H1 (cell line): ENCODE measurements around the gene SH3RF3. TPM values are rescaled to one million over a fixed set of nuclear protein-coding genes. Genes with fewer than 3 reads are reported as not detected.

ENCODE experiments used
- CTCF ChIA-PET: fragments of 300-600 bp; sonication (Branson Sonifier 250); formaldehyde crosslinking; loops from one replicate; lab custom pipeline; 2021; ENCODE audit not compliant: partially characterized antibody; lab: Charles Lee
- POLR2A ChIA-PET: fragments of 300-600 bp; sonication (Branson Sonifier 250); formaldehyde crosslinking; loops from one replicate; lab custom pipeline; 2021; ENCODE audit warnings: inconsistent platforms; ENCODE audit not compliant: partially characterized antibody; lab: Charles Lee
- DNase-seq, 2 experiments: peaks; one replicate each; pipeline versions ENCODE4 v3.0.0 to v3.0.0-alpha.2; 2010 to 2022; ENCODE audit warnings: low spot score in 2 of 2, low read depth in 1 of 2, mixed read lengths in 1 of 2
- FAIRE-seq: peaks from 2 replicates; lab custom pipeline; 2011; peaks lifted over from hg19 to GRCh38; lab: Jason Lieb, UNC
- H2AFZ ChIP-seq: 2 replicates; pipeline ENCODE4 v1.8.1; 2012; ENCODE audit warnings: low read length, inconsistent platforms
- H2AK5ac ChIP-seq: 2 replicates; pipeline ENCODE4 v1.6.1; 2013; ENCODE audit warnings: low read depth, low read length
- H2BK120ac ChIP-seq: replicated peaks from 2 replicates; pipeline ENCODE3; 2013; ENCODE audit warnings: low read depth, low read length, inconsistent platforms
- H2BK12ac ChIP-seq: 2 replicates; pipeline ENCODE4 v1.6.1; 2013; ENCODE audit warnings: low read depth, low read length
- H2BK15ac ChIP-seq: 2 replicates; pipeline ENCODE4 v1.6.1; 2013; ENCODE audit warnings: low read length
- H2BK20ac ChIP-seq: 2 replicates; pipeline ENCODE4 v1.6.1; 2013; ENCODE audit warnings: low read length
- H2BK5ac ChIP-seq: 2 replicates; pipeline ENCODE4 v1.6.1; 2013; ENCODE audit warnings: low read depth, low read length
- H3K14ac ChIP-seq: 2 replicates; pipeline ENCODE4 v1.6.1; 2013; ENCODE audit warnings: inconsistent platforms; ENCODE audit not compliant: insufficient read length
- H3K18ac ChIP-seq: 2 replicates; pipeline ENCODE4 v1.6.1; 2013; ENCODE audit warnings: low read length; ENCODE audit errors: extremely low read depth
- H3K23ac ChIP-seq: 2 replicates; pipeline ENCODE4 v1.6.1; 2013; ENCODE audit warnings: inconsistent platforms; ENCODE audit not compliant: insufficient read length
- H3K23me2 ChIP-seq: 2 replicates; pipeline ENCODE4 v1.6.1; 2013; ENCODE audit warnings: low read depth, low read length
- H3K27ac ChIP-seq: 2 replicates; pipeline ENCODE4 v1.6.1; 2011; ENCODE audit warnings: low read depth, low read length, inconsistent platforms
- H3K27me3 ChIP-seq, 4 experiments: replicated peaks in 1 of 4; 1 replicate in 1 of 4; 2 replicates in 3 of 4; pipeline versions ENCODE4 v1.6.1 to v1.8.1; 2011 to 2013; ENCODE audit warnings: low read length in 3 of 4, mild to moderate bottlenecking in 3 of 4, inconsistent platforms in 2 of 4, mixed read lengths in 2 of 4, moderate library complexity in 1 of 4; ENCODE audit not compliant: control insufficient read depth in 3 of 4, insufficient read depth in 3 of 4; ENCODE audit errors: extremely low read depth in 1 of 4
- H3K36me3 ChIP-seq, 4 experiments: 2 replicates each; pipeline versions ENCODE4 v1.6.1 to v1.8.1; 2011 to 2013; ENCODE audit warnings: mild to moderate bottlenecking in 4 of 4, low read length in 3 of 4, moderate library complexity in 2 of 4, control low read depth in 1 of 4, inconsistent platforms in 1 of 4; ENCODE audit not compliant: insufficient read depth in 4 of 4, control insufficient read depth in 2 of 4
- H3K4ac ChIP-seq: replicated peaks from 2 replicates; pipeline ENCODE3; 2013; ENCODE audit warnings: low read length, low read depth, mixed read lengths, inconsistent platforms; ENCODE audit not compliant: insufficient read length
- H3K4me1 ChIP-seq, 4 experiments: replicated peaks in 1 of 4; 1 replicate in 1 of 4; 2 replicates in 3 of 4; pipeline versions ENCODE4 v1.6.1 to v1.8.1; 2011 to 2013; ENCODE audit warnings: low read length in 3 of 4, inconsistent platforms in 2 of 4, mixed read lengths in 1 of 4; ENCODE audit not compliant: insufficient read depth in 4 of 4, control insufficient read depth in 3 of 4
- H3K4me2 ChIP-seq, 2 experiments: 2 replicates each; pipeline versions ENCODE4 v1.6.1 to v1.8.1; 2011 to 2013; ENCODE audit warnings: low read depth in 2 of 2, low read length in 2 of 2, control low read depth in 1 of 2, inconsistent platforms in 1 of 2, mild to moderate bottlenecking in 1 of 2; ENCODE audit not compliant: insufficient read depth in 1 of 2
- H3K4me3 ChIP-seq, 4 experiments: fragments of 200-600, 300-600 bp in 1 of 4; sonication (generic), shearing (Covaris generic), sonication (Bioruptor Twin) in 1 of 4; 2 replicates each; pipeline versions ENCODE4 v1.5.1 to v1.8.1; 2011 to 2016; ENCODE audit warnings: low read length in 4 of 4, low read depth in 3 of 4, control low read depth in 2 of 4, inconsistent platforms in 2 of 4, mild to moderate bottlenecking in 2 of 4, mixed read lengths in 1 of 4, moderate library complexity in 1 of 4; ENCODE audit not compliant: insufficient read depth in 2 of 4; ENCODE audit errors: extremely low read depth in 1 of 4
- H3K56ac ChIP-seq: replicated peaks from 2 replicates; pipeline ENCODE3; 2013; ENCODE audit warnings: low read depth, mild to moderate bottlenecking, mixed read lengths, low read length, inconsistent platforms; ENCODE audit not compliant: insufficient read length
- H3K79me1 ChIP-seq: 2 replicates; pipeline ENCODE4 v1.6.1; 2013; ENCODE audit warnings: low read depth, low read length, control low read depth
- H3K79me2 ChIP-seq, 2 experiments: 2 replicates each; pipeline versions ENCODE4 v1.6.1 to v1.8.1; 2012 to 2013; ENCODE audit warnings: low read length in 2 of 2, mild to moderate bottlenecking in 2 of 2, inconsistent platforms in 1 of 2; ENCODE audit not compliant: insufficient read depth in 2 of 2, control insufficient read depth in 1 of 2
- H3K9ac ChIP-seq, 4 experiments: replicated peaks in 1 of 4; 1 replicate in 1 of 4; 2 replicates in 3 of 4; pipeline versions ENCODE4 v1.6.1 to v1.8.1; 2011 to 2013; ENCODE audit warnings: low read depth in 3 of 4, low read length in 3 of 4, control low read depth in 2 of 4, mild to moderate bottlenecking in 2 of 4, moderate library complexity in 2 of 4, inconsistent platforms in 1 of 4; ENCODE audit errors: extremely low read depth in 1 of 4
- H3K9me3 ChIP-seq, 2 experiments: 2 replicates each; pipeline versions ENCODE4 v1.6.1 to v1.8.1; 2012 to 2013; ENCODE audit warnings: mild to moderate bottlenecking in 2 of 2, moderate library complexity in 2 of 2, control low read depth in 1 of 2, inconsistent platforms in 1 of 2, low read depth in 1 of 2, low read length in 1 of 2, mixed read lengths in 1 of 2; ENCODE audit not compliant: insufficient read depth in 2 of 2
- H4K20me1 ChIP-seq, 2 experiments: replicated peaks in 1 of 2; 2 replicates each; pipeline versions ENCODE3 to v1.8.1; 2011 to 2013; ENCODE audit warnings: inconsistent platforms in 2 of 2, low read length in 2 of 2, mild to moderate bottlenecking in 1 of 2; ENCODE audit not compliant: insufficient read depth in 2 of 2, control insufficient read depth in 1 of 2
- H4K5ac ChIP-seq: 2 replicates; pipeline ENCODE4 v1.6.1; 2013; ENCODE audit warnings: low read length, low read depth, mixed read lengths, inconsistent platforms; ENCODE audit not compliant: insufficient read length
- H4K8ac ChIP-seq: 2 replicates; pipeline ENCODE4 v1.8.0; 2013; ENCODE audit warnings: mild to moderate bottlenecking, moderate library complexity, low read length, inconsistent platforms; ENCODE audit not compliant: insufficient read depth; ENCODE audit errors: extremely low read depth
- H4K91ac ChIP-seq: replicated peaks from 2 replicates; pipeline ENCODE3; 2013; ENCODE audit warnings: low read length, mixed read lengths, inconsistent platforms; ENCODE audit not compliant: insufficient read length
- BACH1 ChIP-seq: IDR thresholded peaks from 2 replicates; pipeline ENCODE4 v1.6.1; 2012; ENCODE audit warnings: low read length, improper control_type of control experiment
- BRCA1 ChIP-seq: IDR thresholded peaks from 2 replicates; pipeline ENCODE4 v1.6.1; 2012; ENCODE audit warnings: low read depth, low read length, improper control_type of control experiment
- CREB1 ChIP-seq: IDR thresholded peaks from 2 replicates; pipeline ENCODE4 v1.6.1; 2012; ENCODE audit warnings: inconsistent platforms
- FOSL1 ChIP-seq: IDR thresholded peaks from 2 replicates; pipeline ENCODE4 v1.6.1; 2011; ENCODE audit warnings: mild to moderate bottlenecking, low read depth, low read length, moderate library complexity; ENCODE audit not compliant: insufficient read depth
- GABPA ChIP-seq: IDR thresholded peaks from 2 replicates; pipeline ENCODE4 v1.6.1; 2011; ENCODE audit warnings: mild to moderate bottlenecking, low read length, moderate library complexity, borderline replicate concordance; ENCODE audit not compliant: insufficient read depth
- JUN ChIP-seq: IDR thresholded peaks from 2 replicates; pipeline ENCODE4 v1.6.1; 2011; ENCODE audit warnings: low read depth, mild to moderate bottlenecking, improper control_type of control experiment, low read length
- PHF8 ChIP-seq: fragments of 200-600 bp; sonication (generic); conservative IDR thresholded peaks from 2 replicates; pipeline ENCODE4 v1.7.1; 2012; ENCODE audit warnings: low read depth, mild to moderate bottlenecking, inconsistent platforms, low read length, moderate library complexity
- POLR2A ChIP-seq, 2 experiments: IDR thresholded peaks; 1 replicate in 1 of 2; 2 replicates in 1 of 2; pipeline ENCODE4 v1.6.1; 2011; ENCODE audit warnings: low read depth in 2 of 2, low read length in 2 of 2, mild to moderate bottlenecking in 2 of 2; ENCODE audit errors: control extremely low read depth in 1 of 2
- RAD21 ChIP-seq, 2 experiments: IDR thresholded peaks in 1 of 2; conservative IDR thresholded peaks in 1 of 2; 2 replicates each; pipeline ENCODE4 v1.6.1; 2011; ENCODE audit warnings: low read depth in 2 of 2, low read length in 2 of 2, improper control_type of control experiment in 1 of 2, inconsistent platforms in 1 of 2, mild to moderate bottlenecking in 1 of 2, moderate library complexity in 1 of 2
- RFX5 ChIP-seq: IDR thresholded peaks from 2 replicates; pipeline ENCODE4 v1.6.1; 2011; ENCODE audit warnings: low read depth, low read length, improper control_type of control experiment, borderline replicate concordance
- TAF1 ChIP-seq: IDR thresholded peaks from 2 replicates; pipeline ENCODE4 v1.6.1; 2011; ENCODE audit warnings: mild to moderate bottlenecking, low read depth, low read length
- TBP ChIP-seq: IDR thresholded peaks from 2 replicates; pipeline ENCODE4 v1.6.1; 2011; ENCODE audit warnings: low read depth, low read length, improper control_type of control experiment
- TEAD4 ChIP-seq: IDR thresholded peaks from 2 replicates; pipeline ENCODE4 v1.6.1; 2012; ENCODE audit warnings: low read depth, low read length, inconsistent platforms, mixed read lengths
- ZNF274 ChIP-seq: IDR thresholded peaks from 2 replicates; pipeline ENCODE4 v1.7.0; 2012; ENCODE audit warnings: low read length, borderline replicate concordance; ENCODE audit errors: extremely low read depth
- WGBS, 2 experiments: shearing (Covaris generic) in 1 of 2; methylation state at CpG; one replicate each; pipeline versions ENCODE4 v1.1.6 to v1.1.7; 2013 to 2015; ENCODE audit warnings: low lambda C conversion rate in 2 of 2, mixed read lengths in 2 of 2, inconsistent platforms in 1 of 2, low coverage in 1 of 2, missing lambda C conversion rate in 1 of 2; ENCODE audit not compliant: insufficient replicate concordance in 2 of 2, insufficient coverage in 1 of 2, insufficient read length in 1 of 2; ENCODE audit errors: extremely low coverage in 1 of 2, missing lambda C conversion rate in 1 of 2; 5-methylcytosine and 5-hydroxymethylcytosine counted together
- polyA plus RNA-seq, 7 experiments: library from polyadenylated mRNA; depleted of rRNA in 3 of 7; stranded (reverse) in 5 of 7; unstranded in 2 of 7; fragments of >200 nt in 5 of 7; fragments of 200-250 nt in 2 of 7; gene quantifications; 1 replicate in 5 of 7; 2 replicates in 1 of 7; 4 replicates in 1 of 7; pipeline versions ENCODE4 v1.2.1 to v1.2.3, GENCODE V29; 2011 to 2013; ENCODE audit warnings: missing spikeins in 2 of 7, mixed read lengths in 2 of 7
- total RNA-seq: library from RNA; stranded (reverse); fragmentation: NEBNext Ultra II Directional; extraction: Animal tissue kit (Norgen Biotek cat#: 25700); gene quantifications from 2 replicates; pipeline ENCODE4 v1.2.1, GENCODE V29; 2021
- TF ChIP-seq, protein P1 (sequence below): IDR thresholded peaks from 2 replicates; pipeline ENCODE4 v1.6.1; 2012; ENCODE audit warnings: inconsistent platforms

Gene SH3RF3
- total and polyA plus RNA-seq, 2 of the 8 experiments (the other 6 are each of a cell fraction or from before 2014, with no cell fraction given), result 0.11 to 0.65 TPM

DNA sequence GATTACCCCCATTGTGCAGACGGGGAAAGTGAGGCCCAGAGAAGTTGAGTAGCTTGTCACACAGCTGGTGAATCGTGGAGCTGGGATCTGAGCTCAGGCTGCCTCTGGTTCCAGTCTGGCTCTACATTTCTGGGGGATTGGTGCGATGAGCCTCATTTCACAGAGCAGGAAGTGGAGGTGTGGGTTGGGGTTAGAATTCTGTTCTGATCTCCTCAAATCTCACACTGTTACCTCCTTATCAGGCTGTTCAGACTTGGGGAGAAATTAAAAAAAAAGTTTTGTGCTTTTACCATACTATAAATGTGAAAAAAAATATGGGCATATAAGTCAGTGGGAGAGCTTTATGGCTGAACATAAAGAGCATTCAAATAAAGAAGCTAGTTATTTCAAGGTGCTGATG is 21.6 kb downstream of the SH3RF3 start:
- H3K4ac ChIP-seq, result no peak overlapping the region
- no peak overlapping the region for H2BK5ac ChIP-seq
- WGBS, 2 experiments, result 85% methylated on average over 3 of the region's 3 CpGs; no CpG with 5 or more reads in 1 of the 2 experiments
- no peaks in the 10 kb centered on the region for H3K23me2 ChIP-seq
- no peaks in the 10 kb centered on the region for H3K79me1 ChIP-seq
- no peak overlapping the region for H3K4me3 ChIP-seq
- TF ChIP-seq GABPA (no peak), TAF1 (no peak), RFX5 (no peak), RAD21 (IDR thresholded peaks at IDR 0.05 in 1 of 2, conservative IDR thresholded peaks at IDR 0.05 in 1 of 2; ENCODE audit: low read depth in 2 of 2, low read length in 2 of 2) (no peak), CREB1 (no peak), TBP (no peak), JUN (no peak), PHF8 (no peak), BRCA1 (no peak), ZNF274 (no peak), TEAD4 (no peak), BACH1 (no peak), FOSL1 (no peak), POLR2A (IDR thresholded peaks at IDR 0.05; ENCODE audit: control extremely low read depth in 1 of 2, low read depth in 2 of 2, low read length in 2 of 2) (no peak)
- TF ChIP-seq, protein P1, sequence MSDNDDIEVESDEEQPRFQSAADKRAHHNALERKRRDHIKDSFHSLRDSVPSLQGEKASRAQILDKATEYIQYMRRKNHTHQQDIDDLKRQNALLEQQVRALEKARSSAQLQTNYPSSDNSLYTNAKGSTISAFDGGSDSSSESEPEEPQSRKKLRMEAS, result no peak
- no peaks in the 10 kb centered on the region for H3K36me3 ChIP-seq
- H2BK120ac ChIP-seq, result no peak overlapping the region
- H3K14ac ChIP-seq, result no peak overlapping the region
- no peak for DNase-seq
- ChIA-PET POLR2A (no interaction called here), CTCF (no interaction called here)
- H3K56ac ChIP-seq, result no peak overlapping the region
- no peak overlapping the region for H3K18ac ChIP-seq
- H2BK15ac ChIP-seq, result no peak overlapping the region
- no peak overlapping the region for H3K27ac ChIP-seq
- H3K79me2 ChIP-seq, result no peaks in the 10 kb centered on the region
- no peak for FAIRE-seq
- no peak overlapping the region for H4K91ac ChIP-seq
- H2BK12ac ChIP-seq, result no peak overlapping the region
- no peak overlapping the region for H3K9ac ChIP-seq
- no peaks in the 10 kb centered on the region for H3K4me1 ChIP-seq
- no peak overlapping the region for H4K5ac ChIP-seq
- no peak overlapping the region for H4K8ac ChIP-seq
- H3K27me3 ChIP-seq, result no peaks in the 10 kb centered on the region
- H4K20me1 ChIP-seq, result no peaks in the 10 kb centered on the region
- no peak overlapping the region for H2AK5ac ChIP-seq
- H3K4me2 ChIP-seq, result no peak overlapping the region
- no peaks in the 10 kb centered on the region for H3K9me3 ChIP-seq
- H3K23ac ChIP-seq, result no peak overlapping the region
- H2BK20ac ChIP-seq, result no peak overlapping the region
- H2AFZ ChIP-seq, result no peak overlapping the region
